Kidney (tissue), 14 donors: ENCODE data around the gene YAP1. TPM values are rescaled to one million over a fixed set of nuclear protein-coding genes. Genes with fewer than 3 reads are reported as not detected.
A peak's percentile ranks its signal among the peaks of the same experiment; 100 is the strongest.

Experiments used
- DNase-seq, 5 donors: peaks; one replicate each; pipeline ENCODE4 v3.0.0-alpha.2; 2013 to 2020
- FAIRE-seq: peaks from 2 replicates; lab custom pipeline; 2012; peaks lifted over from hg19 to GRCh38; lab: Jason Lieb, UNC
- H3K27ac ChIP-seq, 2 donors: one replicate each; pipeline ENCODE4 v1.7.0; 2013; ENCODE audit warnings: low read depth in 2 of 2, low read length in 2 of 2, inconsistent platforms in 1 of 2
- H3K27me3 ChIP-seq: one replicate; pipeline ENCODE4 v1.7.1; 2013; ENCODE audit warnings: low read length, inconsistent platforms; ENCODE audit not compliant: control insufficient read depth, insufficient read depth
- H3K36me3 ChIP-seq, 3 donors: one replicate each; pipeline versions ENCODE4 v1.7.0 to v1.7.1; 2013; ENCODE audit warnings: low read length in 3 of 3, control low read depth in 1 of 3, inconsistent platforms in 1 of 3; ENCODE audit not compliant: insufficient read depth in 3 of 3, control insufficient read depth in 2 of 3
- H3K4me1 ChIP-seq, 3 donors: one replicate each; pipeline versions ENCODE4 v1.7.0 to v1.7.1; 2013; ENCODE audit warnings: low read length in 3 of 3, inconsistent platforms in 1 of 3, low read depth in 1 of 3; ENCODE audit not compliant: control insufficient read depth in 2 of 3, insufficient read depth in 2 of 3
- H3K4me3 ChIP-seq, 3 donors: one replicate each; pipeline versions ENCODE4 v1.7.0 to v1.8.1; 2013; ENCODE audit warnings: low read length in 3 of 3, control low read depth in 1 of 3, inconsistent platforms in 1 of 3
- H3K9ac ChIP-seq, 3 donors: one replicate each; pipeline versions ENCODE4 v1.7.0 to v1.7.1; 2013; ENCODE audit warnings: low read length in 3 of 3, control low read depth in 1 of 3, inconsistent platforms in 1 of 3
- H3K9me3 ChIP-seq, 3 donors: one replicate each; pipeline versions ENCODE4 v1.7.0 to v1.7.1; 2013; ENCODE audit warnings: low read length in 3 of 3, control low read depth in 1 of 3, inconsistent platforms in 1 of 3; ENCODE audit not compliant: control insufficient read depth in 2 of 3, insufficient read depth in 1 of 3
- intact Hi-C: fragments of 100-400 bp; cut with DNase I; formaldehyde crosslinking; loops from one replicate; pipeline ENCODE4 v1.11.1; 2022
- polyA plus RNA-seq: library from polyadenylated mRNA; stranded (reverse); fragments of 350-450 nt; fragmentation: Illumina TruSeq; extraction: RNeasy Lipid Tissue Mini Kit (QIAGEN cat#74804); gene quantifications from one replicate; pipeline ENCODE4 v1.2.3, GENCODE V29; 2014; ENCODE audit warnings: low read depth, low replicate concordance; ENCODE audit not compliant: insufficient read depth
- total RNA-seq: library from RNA; stranded (reverse); fragmentation: NEBNext Ultra II Directional; extraction: Animal tissue kit (Norgen Biotek cat#: 25700); gene quantifications from one replicate; pipeline ENCODE4 v1.2.1, GENCODE V29; 2021
- TF ChIP-seq, protein P1 (sequence below): IDR thresholded peaks from 3 replicates; pipeline ENCODE4 v1.5.1; 2012; ENCODE audit warnings: mild to moderate bottlenecking, moderate library complexity, borderline replicate concordance; ENCODE audit not compliant: insufficient read depth; ENCODE audit errors: extremely low read depth
- donor health status: control.
- donor health status: control.
- donor health status: control.
- donor health status: control.
- donor health status: control.
- donor health status: DM: yes; HTN: yes; CAD: no.
- donor health status: Normal renal cell carcinoma (clear cell type).

Gene YAP1
- total and polyA plus RNA-seq, 2 donors from 2014 or later = 21.5 to 106 TPM

- no peak overlapping the region for H3K27ac ChIP-seq
- intact Hi-C loops = no loop called here
- FAIRE-seq = no peak
Measured at GRCh38 chr11:102234779-102235439, 124.7 kb downstream of the YAP1 start.

DNA sequence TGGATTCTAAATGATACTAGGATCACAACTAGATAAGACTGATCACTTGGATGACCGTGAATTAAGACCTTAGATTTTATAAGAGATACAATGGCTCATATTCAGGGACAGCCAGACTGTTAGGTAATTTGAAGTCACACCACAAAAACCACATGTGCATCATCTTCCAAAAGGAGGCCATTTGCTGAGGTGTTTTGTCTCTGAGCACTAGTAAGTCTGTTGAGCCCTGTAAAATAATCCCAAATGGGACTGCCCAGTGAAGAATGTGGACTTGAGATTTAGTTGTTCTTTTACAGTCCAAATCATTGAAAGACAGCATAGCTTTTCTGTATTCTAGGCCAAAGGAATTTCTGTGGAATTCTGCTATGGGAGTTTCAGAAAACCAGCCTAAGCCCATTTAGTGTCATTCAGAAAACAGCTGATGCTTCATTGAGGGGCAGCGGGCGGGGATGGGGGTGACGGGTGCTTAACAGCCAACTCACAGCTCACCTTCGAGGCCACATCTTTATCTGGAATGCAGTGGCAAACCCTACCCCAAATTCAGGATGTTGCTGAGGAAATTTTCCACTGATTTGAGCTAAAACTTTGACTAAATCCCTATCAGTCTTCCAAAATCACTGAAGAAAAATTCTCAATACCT is 127.0 kb downstream of the YAP1 start:
- DNase-seq = no peak
- Histone ChIP-seq H3K36me3 (no peaks in the 10 kb centered on the region), H3K4me1 (no peaks in the 10 kb centered on the region), H3K9me3 (no peaks in the 10 kb centered on the region), H3K4me3 (no peak overlapping the region), H3K27me3 (no peaks in the 10 kb centered on the region), H3K9ac (no peak overlapping the region), H3K27ac (no peak overlapping the region)
- FAIRE-seq = no peak
- TF ChIP-seq, protein P1, sequence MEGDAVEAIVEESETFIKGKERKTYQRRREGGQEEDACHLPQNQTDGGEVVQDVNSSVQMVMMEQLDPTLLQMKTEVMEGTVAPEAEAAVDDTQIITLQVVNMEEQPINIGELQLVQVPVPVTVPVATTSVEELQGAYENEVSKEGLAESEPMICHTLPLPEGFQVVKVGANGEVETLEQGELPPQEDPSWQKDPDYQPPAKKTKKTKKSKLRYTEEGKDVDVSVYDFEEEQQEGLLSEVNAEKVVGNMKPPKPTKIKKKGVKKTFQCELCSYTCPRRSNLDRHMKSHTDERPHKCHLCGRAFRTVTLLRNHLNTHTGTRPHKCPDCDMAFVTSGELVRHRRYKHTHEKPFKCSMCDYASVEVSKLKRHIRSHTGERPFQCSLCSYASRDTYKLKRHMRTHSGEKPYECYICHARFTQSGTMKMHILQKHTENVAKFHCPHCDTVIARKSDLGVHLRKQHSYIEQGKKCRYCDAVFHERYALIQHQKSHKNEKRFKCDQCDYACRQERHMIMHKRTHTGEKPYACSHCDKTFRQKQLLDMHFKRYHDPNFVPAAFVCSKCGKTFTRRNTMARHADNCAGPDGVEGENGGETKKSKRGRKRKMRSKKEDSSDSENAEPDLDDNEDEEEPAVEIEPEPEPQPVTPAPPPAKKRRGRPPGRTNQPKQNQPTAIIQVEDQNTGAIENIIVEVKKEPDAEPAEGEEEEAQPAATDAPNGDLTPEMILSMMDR = no peak
- intact Hi-C loops = no loop called here

More at GRCh38 chr11:102234779-102235439, 124.7 kb downstream of the YAP1 start:
- Histone ChIP-seq H3K9me3 (no peaks in the 10 kb centered on the region), H3K4me1 (peaks cover 0 to 4% (median 0%) of the 10 kb centered on the region in 3 donors), H3K36me3 (no peaks in the 10 kb centered on the region), H3K4me3 (no peak overlapping the region), H3K27me3 (no peaks in the 10 kb centered on the region), H3K9ac (no peak overlapping the region)
- peak in 1 of 5 donors; percentile 28 for DNase-seq
- TF ChIP-seq, protein P1 = no peak

- DNase-seq (no peak), FAIRE-seq (no peak)
- no peaks in the 10 kb centered on the region for H3K27me3 ChIP-seq
- TF ChIP-seq, protein P1 = no peak
- no peak overlapping the region for H3K9ac ChIP-seq
- no peaks in the 10 kb centered on the region for H3K4me1 ChIP-seq
- H3K9me3 ChIP-seq = no peaks in the 10 kb centered on the region
- no peak overlapping the region for H3K27ac ChIP-seq
- intact Hi-C loops = no loop called here
- no peak overlapping the region for H3K4me3 ChIP-seq
- no peaks in the 10 kb centered on the region for H3K36me3 ChIP-seq
Measured at GRCh38 chr11:102238391-102238821, 128.2 kb downstream of the YAP1 start.
